Tibial artery (tissue), 4 donors: ENCODE results near the gene UBE2L3.
"Not testable (repeated sequence)": the region's sequence is repeated elsewhere in the genome, so short reads cannot be mapped to it uniquely, and the experiment has no call there.

Experiments
- DNase-seq, 2 donors: peaks; one replicate each; pipeline ENCODE4 v3.0.0-alpha.2; 2019
- H3K27ac ChIP-seq, 2 donors: fragments of 200-600 bp; sonication (generic) in 1 of 2; 1 replicate in 1 of 2; 2 replicates in 1 of 2; pipeline ENCODE4 v1.5.1; 2018 to 2019; ENCODE audit warnings: mild to moderate bottlenecking in 1 of 2
- H3K27me3 ChIP-seq, 2 donors: fragments of 200-600 bp; sonication (generic) in 1 of 2; one replicate each; pipeline versions ENCODE4 v1.5.1 to v1.6.0; 2016 to 2019
- H3K36me3 ChIP-seq, 3 donors: fragments of 200-600 bp; sonication (generic) in 2 of 3; one replicate each; pipeline ENCODE4 v1.5.1; 2016 to 2019; ENCODE audit warnings: mild to moderate bottlenecking in 2 of 3
- H3K4me1 ChIP-seq, 4 donors: fragments of 200-600 bp; sonication (generic) in 2 of 4; 1 replicate in 3 of 4; 2 replicates in 1 of 4; pipeline ENCODE4 v1.5.1; 2016 to 2019
- H3K4me3 ChIP-seq, 2 donors: fragments of 200-600 bp; sonication (generic) in 1 of 2; 1 replicate in 1 of 2; 2 replicates in 1 of 2; pipeline ENCODE4 v1.5.1; 2018 to 2019; ENCODE audit warnings: mild to moderate bottlenecking in 2 of 2
- H3K9me3 ChIP-seq, 3 donors: fragments of 200-600 bp; sonication (generic) in 1 of 3; one replicate each; pipeline ENCODE4 v1.5.1; 2016 to 2019
- intact Hi-C: fragments of 100-400 bp; cut with DNase I; formaldehyde crosslinking; loops from one replicate; pipeline ENCODE4 v1.15.0; 2023; ENCODE audit warnings: low total_unique reads
- TF ChIP-seq, protein P1 (sequence below), 2 experiments: fragments of 200-600 bp in 1 of 2; fragments of 450-650 bp in 1 of 2; IDR thresholded peaks; one replicate each; pipeline ENCODE4 v1.5.1; 2017 to 2019; ENCODE audit warnings: antibody characterized with exemption in 2 of 2, mild to moderate bottlenecking in 1 of 2, moderate library complexity in 1 of 2

Gene UBE2L3

GRCh38 chr22:21606775-21607174 is 39.3 kb downstream of the UBE2L3 start:
- H3K36me3 ChIP-seq: peaks cover 7 to 17% (median 13%) of the 10 kb centered on the region in 3 donors

DNA sequence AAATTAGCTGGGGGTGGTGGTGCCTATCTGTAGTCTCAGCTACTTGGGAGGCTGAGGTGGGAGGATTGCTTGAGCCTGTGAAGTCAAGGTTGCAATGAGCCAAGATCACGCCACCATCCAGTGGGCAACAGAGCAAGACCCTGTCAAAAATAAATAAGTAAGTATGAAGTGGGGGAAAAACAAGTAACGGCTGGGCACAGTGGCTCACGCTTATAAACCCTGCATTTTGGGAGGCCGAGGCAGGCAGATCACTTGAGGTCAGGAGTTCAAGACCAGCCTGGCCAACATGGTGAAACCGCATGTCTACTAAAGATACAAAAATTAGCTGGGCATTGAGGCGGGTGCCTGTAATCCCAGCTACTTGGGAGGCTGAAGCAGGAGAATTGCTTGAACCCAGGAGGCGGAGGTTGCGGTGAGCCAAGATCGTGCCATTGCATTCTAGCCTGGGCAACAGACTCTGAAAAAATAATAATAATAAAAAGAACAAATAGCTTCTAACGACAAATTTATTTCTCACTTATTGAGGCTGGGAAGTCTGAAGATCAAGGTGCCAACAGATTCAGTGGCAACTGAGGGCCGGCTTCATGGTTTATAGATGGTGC is 42.1 kb downstream of the UBE2L3 start:
- H3K27ac ChIP-seq, H3K4me3 ChIP-seq, H3K9me3 ChIP-seq, H3K27me3 ChIP-seq, DNase-seq, intact Hi-C loops: not testable (repeated sequence)
- H3K4me1 ChIP-seq: peaks cover 0 to 13% (median 5%) of the 10 kb centered on the region in 4 donors
- peaks cover 7 to 42% (median 26%) of the 10 kb centered on the region in 3 donors for H3K36me3 ChIP-seq

More at GRCh38 chr22:21606775-21607174, 39.3 kb downstream of the UBE2L3 start:
- no peak overlapping the region for H3K27ac ChIP-seq
- no peaks in the 10 kb centered on the region for H3K27me3 ChIP-seq
- intact Hi-C loops: no loop called here
- H3K4me1 ChIP-seq: peaks cover 0 to 24% (median 5%) of the 10 kb centered on the region in 4 donors
- no peaks in the 10 kb centered on the region for H3K9me3 ChIP-seq
- DNase-seq: no peak
- no peak overlapping the region for H3K4me3 ChIP-seq
- TF ChIP-seq, protein P1, sequence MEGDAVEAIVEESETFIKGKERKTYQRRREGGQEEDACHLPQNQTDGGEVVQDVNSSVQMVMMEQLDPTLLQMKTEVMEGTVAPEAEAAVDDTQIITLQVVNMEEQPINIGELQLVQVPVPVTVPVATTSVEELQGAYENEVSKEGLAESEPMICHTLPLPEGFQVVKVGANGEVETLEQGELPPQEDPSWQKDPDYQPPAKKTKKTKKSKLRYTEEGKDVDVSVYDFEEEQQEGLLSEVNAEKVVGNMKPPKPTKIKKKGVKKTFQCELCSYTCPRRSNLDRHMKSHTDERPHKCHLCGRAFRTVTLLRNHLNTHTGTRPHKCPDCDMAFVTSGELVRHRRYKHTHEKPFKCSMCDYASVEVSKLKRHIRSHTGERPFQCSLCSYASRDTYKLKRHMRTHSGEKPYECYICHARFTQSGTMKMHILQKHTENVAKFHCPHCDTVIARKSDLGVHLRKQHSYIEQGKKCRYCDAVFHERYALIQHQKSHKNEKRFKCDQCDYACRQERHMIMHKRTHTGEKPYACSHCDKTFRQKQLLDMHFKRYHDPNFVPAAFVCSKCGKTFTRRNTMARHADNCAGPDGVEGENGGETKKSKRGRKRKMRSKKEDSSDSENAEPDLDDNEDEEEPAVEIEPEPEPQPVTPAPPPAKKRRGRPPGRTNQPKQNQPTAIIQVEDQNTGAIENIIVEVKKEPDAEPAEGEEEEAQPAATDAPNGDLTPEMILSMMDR (IDR thresholded peaks at IDR 0.05): no peak

DNA sequence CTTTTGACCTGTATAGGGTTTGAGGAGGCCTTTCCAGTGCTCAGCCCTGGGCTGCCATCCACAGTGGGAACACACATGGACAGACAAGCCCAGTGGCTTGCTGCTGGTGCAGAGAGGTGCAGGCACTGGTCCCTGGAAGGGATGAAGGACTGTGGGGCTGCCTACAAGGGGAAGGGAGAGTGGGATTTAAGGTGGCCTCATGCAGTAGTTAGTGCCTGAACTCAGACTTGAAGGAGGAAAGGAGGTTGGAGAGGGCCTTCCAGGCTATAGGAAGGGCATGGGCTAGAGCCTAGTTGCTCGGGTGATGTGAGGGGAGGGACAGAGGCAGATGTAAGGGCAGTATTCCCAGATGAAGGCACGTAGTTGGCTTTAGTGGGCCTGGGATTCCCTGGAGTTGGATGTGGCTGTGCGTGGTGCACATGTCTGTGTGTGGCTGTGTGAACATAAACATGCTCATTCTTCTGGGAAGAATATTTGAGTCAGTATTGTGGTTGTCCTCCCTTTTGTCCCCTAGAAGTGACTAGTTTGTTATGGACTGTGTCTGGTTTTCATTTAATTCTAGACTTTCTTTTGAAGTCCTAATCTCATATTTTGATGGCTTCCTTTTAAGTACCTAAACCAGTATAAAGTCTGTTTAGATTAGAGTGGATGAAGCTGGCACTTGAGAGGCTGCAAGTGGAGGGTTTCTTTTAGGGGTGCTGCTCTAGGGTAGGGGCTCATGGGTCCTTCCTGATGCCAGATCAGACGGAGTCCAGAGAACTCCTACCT is 43.9 kb downstream of the UBE2L3 start:
- Histone ChIP-seq H3K9me3 (no peaks in the 10 kb centered on the region), H3K27me3 (no peaks in the 10 kb centered on the region), H3K4me1 (peaks cover 0 to 7% (median 5%) of the 10 kb centered on the region in 4 donors), H3K36me3 (peaks cover 7 to 56% (median 30%) of the 10 kb centered on the region in 3 donors), H3K27ac (no peak overlapping the region), H3K4me3 (no peak overlapping the region)
- DNase-seq: no peak
- TF ChIP-seq, protein P1 (IDR thresholded peaks at IDR 0.05): no peak
- intact Hi-C loops: no loop called here

- DNase-seq: no peak
- H3K9me3 ChIP-seq: no peaks in the 10 kb centered on the region
- intact Hi-C loops: no loop called here
- no peaks in the 10 kb centered on the region for H3K4me1 ChIP-seq
- H3K27ac ChIP-seq: no peak overlapping the region
- no peak overlapping the region for H3K4me3 ChIP-seq
- no peaks in the 10 kb centered on the region for H3K27me3 ChIP-seq
- H3K36me3 ChIP-seq: peaks cover 7 to 56% (median 30%) of the 10 kb centered on the region in 3 donors
- TF ChIP-seq, protein P1 (IDR thresholded peaks at IDR 0.05): no peak
Observed at GRCh38 chr22:21612858-21613257, 45.3 kb downstream of the UBE2L3 start.

DNA sequence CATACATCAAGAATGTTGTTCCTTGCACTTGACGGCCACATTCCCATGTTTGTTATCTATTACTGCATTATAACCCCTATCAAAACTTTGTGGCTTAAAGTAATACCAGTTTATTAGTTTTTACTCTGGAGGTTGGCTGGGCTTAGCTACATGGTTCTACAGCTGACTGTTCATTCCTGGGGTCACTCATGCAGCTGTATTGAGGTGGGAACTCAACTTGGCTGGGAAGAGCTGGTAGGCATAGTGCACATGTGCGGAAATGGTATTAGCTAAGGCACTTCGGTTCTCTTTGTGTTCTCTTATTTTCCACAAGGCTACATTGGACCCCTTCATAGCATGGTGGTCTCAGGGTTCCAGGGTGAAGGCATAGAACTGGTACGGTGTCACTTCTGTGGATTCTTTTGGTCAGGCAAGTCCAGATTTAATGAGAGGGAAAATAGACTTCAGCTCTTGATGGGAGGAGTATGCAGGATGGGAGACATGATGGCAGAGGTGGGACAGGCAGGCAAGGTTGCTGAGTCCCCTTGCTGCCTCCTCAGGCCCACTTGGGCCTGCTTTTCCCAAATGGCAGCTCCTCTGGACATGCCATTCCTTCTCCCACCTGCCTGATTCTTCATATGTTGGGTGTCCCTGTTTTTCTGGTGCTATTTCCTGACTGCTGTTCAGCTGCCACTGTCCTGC is 46.2 kb downstream of the UBE2L3 start:
- H3K36me3 ChIP-seq: peaks cover 7 to 58% (median 30%) of the 10 kb centered on the region in 3 donors
- no peak for DNase-seq
- no peak overlapping the region for H3K27ac ChIP-seq
- H3K4me1 ChIP-seq: no peaks in the 10 kb centered on the region
- H3K9me3 ChIP-seq: no peaks in the 10 kb centered on the region
- no peaks in the 10 kb centered on the region for H3K27me3 ChIP-seq
- H3K4me3 ChIP-seq: no peak overlapping the region
- intact Hi-C loops: no loop called here
- TF ChIP-seq, protein P1 (IDR thresholded peaks at IDR 0.05): no peak

GRCh38 chr22:21615731-21616130 is 48.2 kb downstream of the UBE2L3 start:
- Histone ChIP-seq H3K27ac (no peak overlapping the region), H3K36me3 (peaks cover 7 to 59% (median 28%) of the 10 kb centered on the region in 3 donors), H3K9me3 (no peaks in the 10 kb centered on the region), H3K4me1 (no peaks in the 10 kb centered on the region), H3K4me3 (no peak overlapping the region), H3K27me3 (no peaks in the 10 kb centered on the region)
- intact Hi-C loops: no loop called here
- no peak for DNase-seq
- TF ChIP-seq, protein P1 (IDR thresholded peaks at IDR 0.05): no peak

- H3K36me3 ChIP-seq: peaks cover 0 to 52% (median 12%) of the 10 kb centered on the region in 3 donors
- not testable (repeated sequence) for DNase-seq
Observed at GRCh38 chr22:21617337-21617736, 49.8 kb downstream of the UBE2L3 start.

More at GRCh38 chr22:21617337-21617736, 49.8 kb downstream of the UBE2L3 start:
- H3K4me3 ChIP-seq, H3K27me3 ChIP-seq, H3K27ac ChIP-seq, H3K4me1 ChIP-seq, intact Hi-C loops, H3K9me3 ChIP-seq: not testable (repeated sequence)
